Melanocyte of skin (primary cell): Measurements from ENCODE around the gene POGLUT2. TPM values are rescaled to one million over a fixed set of nuclear protein-coding genes. Genes with fewer than 3 reads are reported as not detected.

Experiments used
- total RNA-seq, 2 donors: library from RNA; depleted of rRNA; stranded (reverse); fragments of >200 nt; gene quantifications; 2 replicates each; pipeline ENCODE4 v1.2.3, GENCODE V29; 2012

POGLUT2 gene
- 10 to 100 TPM in 1 of 2 donors, 1 to 10 TPM in 1; 6.9 to 14.3 TPM for total RNA-seq

GRCh38 chr13:102798581-102799425, at the start of gene POGLUT2, which contains the start of gene BIVM:
TSS of gene POGLUT2 (minus strand) at chr13:102798976. CDS start at chr13:102798670, 306 bp downstream.
TSS of gene BIVM (plus strand) at chr13:102799119. CDS start at chr13:102807268, 8,149 bp downstream.

DNA sequence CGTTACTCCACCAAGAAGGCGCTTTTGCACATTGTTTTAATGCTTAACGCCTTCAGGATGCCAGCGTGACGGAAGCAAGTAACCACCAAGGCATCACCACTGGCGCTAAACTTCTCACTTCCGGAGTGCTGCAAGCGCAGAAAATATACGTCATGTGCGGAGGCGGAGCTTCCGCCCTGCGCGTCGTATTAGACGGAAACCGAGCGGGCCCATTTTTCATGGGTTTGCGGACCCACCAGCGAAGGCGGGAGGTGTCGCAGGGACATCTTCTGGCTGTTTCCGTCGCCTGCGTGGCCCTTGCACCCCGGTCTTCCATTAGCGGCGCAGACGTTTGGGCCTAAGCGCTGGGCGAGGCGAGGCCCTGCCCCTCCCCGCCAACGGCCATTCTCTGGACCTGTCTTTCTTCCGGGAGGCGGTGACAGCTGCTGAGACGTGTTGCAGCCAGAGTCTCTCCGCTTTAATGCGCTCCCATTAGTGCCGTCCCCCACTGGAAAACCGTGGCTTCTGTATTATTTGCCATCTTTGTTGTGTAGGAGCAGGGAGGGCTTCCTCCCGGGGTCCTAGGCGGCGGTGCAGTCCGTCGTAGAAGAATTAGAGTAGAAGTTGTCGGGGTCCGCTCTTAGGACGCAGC, 47.0 kb upstream of the POGLUT2 start, which contains the start of gene ERCC5:
ERCC5 (plus strand) TSS at position 403 of the 631 bp plus-strand sequence. CDS start 235 bp downstream, outside the sequence.

DNA sequence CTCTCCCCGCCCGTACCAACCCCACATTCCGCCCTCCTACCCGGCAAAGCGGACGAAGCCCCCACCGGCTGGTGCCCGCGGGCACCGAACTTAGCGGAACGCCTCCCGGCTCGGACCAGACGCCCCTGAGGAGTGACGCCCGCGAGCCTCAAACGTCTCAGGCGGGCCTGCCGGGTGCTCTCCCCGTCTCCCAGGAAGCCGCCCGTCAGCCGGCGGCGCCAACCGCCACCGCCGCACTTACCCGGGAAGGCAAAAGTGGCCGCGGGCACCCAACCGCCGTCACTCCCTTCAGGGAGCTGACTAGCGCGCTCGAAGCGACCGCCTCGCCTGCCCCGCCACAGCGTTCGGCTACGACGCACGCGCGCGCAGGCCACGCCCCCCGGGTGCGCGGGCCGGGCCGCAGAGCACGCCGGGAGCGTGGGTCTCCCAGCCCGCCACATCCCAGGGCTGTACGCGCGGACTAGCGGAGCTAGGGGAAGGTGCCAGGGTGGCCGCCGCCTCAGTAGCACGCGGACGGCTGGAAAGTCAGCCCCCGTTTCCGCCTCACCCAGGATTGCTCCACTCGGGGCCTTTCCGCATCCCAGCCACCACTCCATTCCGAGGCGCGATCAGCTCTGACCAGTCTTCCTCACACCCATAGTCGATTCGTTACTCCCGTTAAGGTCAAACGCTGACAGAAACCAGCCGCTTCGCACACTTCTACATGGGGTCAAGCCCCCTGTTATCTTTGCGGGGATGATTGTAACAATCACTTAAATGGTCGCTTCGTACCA, 25.1 kb downstream of the POGLUT2 start, which contains the start of gene TEX30:
TEX30 (minus strand) TSS at position 346 of the 773 bp plus-strand sequence. CDS start 3,760 bp downstream, outside the sequence.

Other genes with a start within 250 kb of the POGLUT2 start
- gene TPP2, start 202.0 kb downstream of the POGLUT2 start, total RNA-seq, result 10 to 100 TPM; 32.0 to 54.9 TPM
- not detected for gene METTL21C, start 103.9 kb downstream of the POGLUT2 start, total RNA-seq
- 10 to 100 TPM; 32.7 to 49.6 TPM for gene TEX30, start 25.2 kb downstream of the POGLUT2 start, total RNA-seq
- gene BIVM, start 143 bp upstream of the POGLUT2 start, total RNA-seq, result 10 to 100 TPM; 17.6 to 23.4 TPM
- gene ERCC5, start 47.1 kb upstream of the POGLUT2 start, total RNA-seq, result 10 to 100 TPM; 52.9 to 59.9 TPM